Stomach smooth muscle (tissue), 2 donors: Measurements from ENCODE around the gene CASP9.

Source experiments
- H3K27ac ChIP-seq: one replicate; pipeline ENCODE4 v1.7.0; 2013; ENCODE audit warnings: mild to moderate bottlenecking, low read length, inconsistent platforms
- H3K27me3 ChIP-seq, 2 donors: one replicate each; pipeline ENCODE4 v1.7.0; 2013; ENCODE audit warnings: low read length in 2 of 2; ENCODE audit not compliant: insufficient read depth in 2 of 2, control insufficient read depth in 1 of 2
- H3K36me3 ChIP-seq, 2 donors: one replicate each; pipeline ENCODE4 v1.7.0; 2013; ENCODE audit warnings: low read length in 2 of 2; ENCODE audit not compliant: control insufficient read depth in 2 of 2, insufficient read depth in 2 of 2
- H3K4me1 ChIP-seq: one replicate; pipeline ENCODE4 v1.7.0; 2013; ENCODE audit warnings: low read length; ENCODE audit not compliant: control insufficient read depth, insufficient read depth
- H3K4me3 ChIP-seq, 2 donors: one replicate each; pipeline ENCODE4 v1.7.0; 2013; ENCODE audit warnings: low read length in 2 of 2
- H3K9ac ChIP-seq, 2 donors: one replicate each; pipeline ENCODE4 v1.7.0; 2013; ENCODE audit warnings: low read length in 2 of 2, mild to moderate bottlenecking in 1 of 2
- H3K9me3 ChIP-seq, 2 donors: one replicate each; pipeline ENCODE4 v1.7.0; 2013; ENCODE audit warnings: low read length in 2 of 2; ENCODE audit not compliant: control insufficient read depth in 2 of 2
- donor health status: healthy.
- donor health status: Pancreatic carcinoma.

The CASP9 gene

GRCh38 chr1:15513192-15513591, 10.8 kb downstream of the CASP9 start:
- no peaks in the 10 kb centered on the region for H3K27me3 ChIP-seq
- no peak overlapping the region for H3K9ac ChIP-seq
- peaks cover 5% of the 10 kb centered on the region for H3K4me1 ChIP-seq
- no peak overlapping the region for H3K27ac ChIP-seq
- no peak overlapping the region for H3K4me3 ChIP-seq
- H3K36me3 ChIP-seq, result peaks cover 8 to 30% of the 10 kb centered on the region in 2 donors
- H3K9me3 ChIP-seq, result no peaks in the 10 kb centered on the region

- H3K9me3 ChIP-seq, result no peaks in the 10 kb centered on the region
- no peak overlapping the region for H3K4me3 ChIP-seq
- H3K27me3 ChIP-seq, result no peaks in the 10 kb centered on the region
- no peak overlapping the region for H3K9ac ChIP-seq
- peaks cover 5% of the 10 kb centered on the region for H3K4me1 ChIP-seq
- H3K36me3 ChIP-seq, result peaks cover 3 to 16% of the 10 kb centered on the region in 2 donors
- no peak overlapping the region for H3K27ac ChIP-seq
These were observed 13.2 kb downstream of the CASP9 start for GRCh38 chr1:15510611-15511405.

- peaks cover 5% of the 10 kb centered on the region for H3K4me1 ChIP-seq
- no peaks in the 10 kb centered on the region for H3K27me3 ChIP-seq
- no peak overlapping the region for H3K9ac ChIP-seq
- H3K27ac ChIP-seq, result no peak overlapping the region
- H3K4me3 ChIP-seq, result no peak overlapping the region
- no peaks in the 10 kb centered on the region for H3K9me3 ChIP-seq
- H3K36me3 ChIP-seq, result peaks cover 10 to 22% of the 10 kb centered on the region in 2 donors
These were observed 14.4 kb downstream of the CASP9 start for GRCh38 chr1:15509586-15509985.

- H3K9ac ChIP-seq, result no peak overlapping the region
- H3K4me3 ChIP-seq, result no peak overlapping the region
- H3K9me3 ChIP-seq, result no peaks in the 10 kb centered on the region
- peaks cover 5% of the 10 kb centered on the region for H3K4me1 ChIP-seq
- no peak overlapping the region for H3K27ac ChIP-seq
- H3K27me3 ChIP-seq, result no peaks in the 10 kb centered on the region
- H3K36me3 ChIP-seq, result peaks cover 14 to 21% of the 10 kb centered on the region in 2 donors
These were observed 15.1 kb downstream of the CASP9 start for GRCh38 chr1:15508700-15509487.

- Histone ChIP-seq H3K9ac (no peak overlapping the region), H3K9me3 (no peaks in the 10 kb centered on the region), H3K4me1 (peaks cover 5% of the 10 kb centered on the region), H3K36me3 (peaks cover 21 to 25% of the 10 kb centered on the region in 2 donors), H3K27ac (no peak overlapping the region), H3K4me3 (no peak overlapping the region), H3K27me3 (no peaks in the 10 kb centered on the region)
These were observed 16.7 kb downstream of the CASP9 start for GRCh38 chr1:15507278-15507677.

GRCh38 chr1:15506831-15507230, 17.2 kb downstream of the CASP9 start:
- H3K4me1 ChIP-seq, result peaks cover 8% of the 10 kb centered on the region
- no peak overlapping the region for H3K9ac ChIP-seq
- no peaks in the 10 kb centered on the region for H3K27me3 ChIP-seq
- no peak overlapping the region for H3K27ac ChIP-seq
- peaks cover 16 to 22% of the 10 kb centered on the region in 2 donors for H3K36me3 ChIP-seq
- H3K9me3 ChIP-seq, result no peaks in the 10 kb centered on the region
- no peak overlapping the region for H3K4me3 ChIP-seq

GRCh38 chr1:15504436-15504835, 19.6 kb downstream of the CASP9 start:
- H3K27ac ChIP-seq, result no peak overlapping the region
- peaks cover 5% of the 10 kb centered on the region for H3K4me1 ChIP-seq
- H3K36me3 ChIP-seq, result peaks cover 15 to 22% of the 10 kb centered on the region in 2 donors
- H3K27me3 ChIP-seq, result no peaks in the 10 kb centered on the region
- H3K9ac ChIP-seq, result no peak overlapping the region
- H3K9me3 ChIP-seq, result no peaks in the 10 kb centered on the region
- no peak overlapping the region for H3K4me3 ChIP-seq

GRCh38 chr1:15501208-15502032, 22.6 kb downstream of the CASP9 start:
- Histone ChIP-seq H3K27ac (no peak overlapping the region), H3K9ac (no peak overlapping the region), H3K4me3 (no peak overlapping the region), H3K36me3 (peaks cover 20 to 22% of the 10 kb centered on the region in 2 donors), H3K27me3 (no peaks in the 10 kb centered on the region), H3K9me3 (no peaks in the 10 kb centered on the region), H3K4me1 (peaks cover 5% of the 10 kb centered on the region)

GRCh38 chr1:15500184-15501178, 23.5 kb downstream of the CASP9 start:
- peaks cover 16 to 20% of the 10 kb centered on the region in 2 donors for H3K36me3 ChIP-seq
- H3K4me1 ChIP-seq, result peaks cover 5% of the 10 kb centered on the region
- no peak overlapping the region for H3K4me3 ChIP-seq
- no peaks in the 10 kb centered on the region for H3K27me3 ChIP-seq
- H3K9me3 ChIP-seq, result no peaks in the 10 kb centered on the region
- no peak overlapping the region for H3K9ac ChIP-seq
- no peak overlapping the region for H3K27ac ChIP-seq
